Stimulated activated CD8-positive, alpha-beta memory T cell treated with anti-CD3 and anti-CD28 coated beads, Interleukin-2, amount 100 ng/mL, for 1 hour (primary cell): ENCODE measurements around the gene NMNAT2.

Experiments
- DNase-seq, 2 donors: peaks; one replicate each; pipeline ENCODE4 v3.0.0-alpha.2; 2020; ENCODE audit warnings: low read depth in 2 of 2

NMNAT2 gene

GRCh38 chr1:183365676-183366075 is 52.5 kb downstream of the NMNAT2 start:
- no peak for DNase-seq

- no peak for DNase-seq
Observed at GRCh38 chr1:183365093-183365492, 53.1 kb downstream of the NMNAT2 start.

- DNase-seq = no peak
Observed at GRCh38 chr1:183363972-183364371, 54.2 kb downstream of the NMNAT2 start.

- DNase-seq = no peak
Observed at GRCh38 chr1:183361081-183361480, 57.1 kb downstream of the NMNAT2 start.

GRCh38 chr1:183360473-183360872 is 57.7 kb downstream of the NMNAT2 start:
- no peak for DNase-seq

GRCh38 chr1:183356534-183357182 is 61.5 kb downstream of the NMNAT2 start:
- DNase-seq = no peak

- no peak for DNase-seq
Observed at GRCh38 chr1:183355797-183356196, 62.4 kb downstream of the NMNAT2 start.

- DNase-seq = no peak
Observed at GRCh38 chr1:183355181-183355580, 63.0 kb downstream of the NMNAT2 start.

- DNase-seq = no peak
Observed at GRCh38 chr1:183353597-183353996, 64.6 kb downstream of the NMNAT2 start.

GRCh38 chr1:183349201-183349711 is 68.9 kb downstream of the NMNAT2 start:
- DNase-seq = no peak

- no peak for DNase-seq
Observed at GRCh38 chr1:183346276-183346732, 71.9 kb downstream of the NMNAT2 start.

GRCh38 chr1:183339556-183340167 is 78.5 kb downstream of the NMNAT2 start:
- DNase-seq = no peak

- DNase-seq = no peak
Observed at GRCh38 chr1:183331091-183331742, 87.0 kb downstream of the NMNAT2 start.

- no peak for DNase-seq
Observed at GRCh38 chr1:183330335-183330734, 87.8 kb downstream of the NMNAT2 start.

GRCh38 chr1:183328371-183328770 is 89.8 kb downstream of the NMNAT2 start:
- DNase-seq = no peak

GRCh38 chr1:183327434-183328290 is 90.5 kb downstream of the NMNAT2 start:
- no peak for DNase-seq

- no peak for DNase-seq
Observed at GRCh38 chr1:183323849-183324683, 94.1 kb downstream of the NMNAT2 start.

GRCh38 chr1:183319606-183320005 is 98.6 kb downstream of the NMNAT2 start:
- no peak for DNase-seq

GRCh38 chr1:183319051-183319450 is 99.1 kb downstream of the NMNAT2 start:
- DNase-seq = no peak

GRCh38 chr1:183318433-183318832 is 99.7 kb downstream of the NMNAT2 start:
- DNase-seq = no peak
